ENCODE measurements around the gene PTPRG.

DNA sequence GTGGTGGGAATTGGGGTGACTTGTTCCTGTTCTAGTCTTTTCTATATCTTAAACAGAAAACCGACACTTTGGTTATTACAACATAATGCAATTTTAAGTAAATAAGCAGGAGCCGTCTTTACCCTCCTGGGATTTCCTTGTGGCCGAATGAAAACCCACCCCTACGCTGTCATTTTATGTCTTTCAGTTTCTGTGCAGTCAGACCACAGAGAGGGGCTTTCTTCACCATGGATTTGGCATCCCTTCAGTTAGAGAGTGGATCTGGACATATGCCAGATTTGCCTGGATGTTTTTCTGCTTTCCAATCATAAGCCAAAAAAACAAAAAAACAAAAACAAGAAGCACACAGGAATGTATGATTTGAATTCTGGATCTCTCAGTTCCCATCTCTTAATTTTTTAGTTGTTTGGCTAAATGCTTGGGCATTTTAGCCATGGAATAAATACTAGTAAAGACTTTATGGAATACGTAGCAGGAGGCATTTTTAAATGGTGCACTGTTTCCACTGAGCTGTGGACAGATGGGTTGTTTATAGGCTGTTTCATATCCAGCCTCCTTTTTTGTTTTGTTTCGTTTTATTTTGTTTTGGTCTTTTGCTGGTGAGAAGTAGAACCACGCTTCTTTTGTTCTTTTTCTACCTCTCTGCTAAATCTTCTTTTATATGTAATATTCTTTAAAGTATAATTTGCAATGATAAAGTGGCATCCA, 539.1 kb downstream of the PTPRG start:
- no peak for TF ChIP-seq POLR2A (IDR thresholded peaks at IDR 0.05)
- TF ChIP-seq, protein P1, sequence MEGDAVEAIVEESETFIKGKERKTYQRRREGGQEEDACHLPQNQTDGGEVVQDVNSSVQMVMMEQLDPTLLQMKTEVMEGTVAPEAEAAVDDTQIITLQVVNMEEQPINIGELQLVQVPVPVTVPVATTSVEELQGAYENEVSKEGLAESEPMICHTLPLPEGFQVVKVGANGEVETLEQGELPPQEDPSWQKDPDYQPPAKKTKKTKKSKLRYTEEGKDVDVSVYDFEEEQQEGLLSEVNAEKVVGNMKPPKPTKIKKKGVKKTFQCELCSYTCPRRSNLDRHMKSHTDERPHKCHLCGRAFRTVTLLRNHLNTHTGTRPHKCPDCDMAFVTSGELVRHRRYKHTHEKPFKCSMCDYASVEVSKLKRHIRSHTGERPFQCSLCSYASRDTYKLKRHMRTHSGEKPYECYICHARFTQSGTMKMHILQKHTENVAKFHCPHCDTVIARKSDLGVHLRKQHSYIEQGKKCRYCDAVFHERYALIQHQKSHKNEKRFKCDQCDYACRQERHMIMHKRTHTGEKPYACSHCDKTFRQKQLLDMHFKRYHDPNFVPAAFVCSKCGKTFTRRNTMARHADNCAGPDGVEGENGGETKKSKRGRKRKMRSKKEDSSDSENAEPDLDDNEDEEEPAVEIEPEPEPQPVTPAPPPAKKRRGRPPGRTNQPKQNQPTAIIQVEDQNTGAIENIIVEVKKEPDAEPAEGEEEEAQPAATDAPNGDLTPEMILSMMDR (IDR thresholded peaks at IDR 0.05): no peak

All from right lobe of liver (tissue), 4 donors.